Erythroblast (primary cell): Measurements from ENCODE around the gene SNRNP25.
"Not testable (repeated sequence)": the region's sequence is repeated elsewhere in the genome, so short reads cannot be mapped to it uniquely, and the experiment has no call there.

Source experiments
- GATA1 ChIP-seq: IDR thresholded peaks from 2 replicates; pipeline ENCODE4 v1.6.1; 2011; ENCODE audit warnings: low read depth, mild to moderate bottlenecking, control low read depth, low read length, moderate library complexity
- POLR2A ChIP-seq: IDR thresholded peaks from 2 replicates; pipeline ENCODE4 v1.6.1; 2011; ENCODE audit warnings: mild to moderate bottlenecking, low read length

- not testable (repeated sequence) for TF ChIP-seq POLR2A, GATA1
These were observed 15.4 kb upstream of the SNRNP25 start for GRCh38 chr16:38206-38605.
